Uterus (tissue), 4 donors: ENCODE data around the gene PSG6. TPM values are rescaled to one million over a fixed set of nuclear protein-coding genes. Genes with fewer than 3 reads are reported as not detected.
"Not testable (repeated sequence)": the region's sequence is repeated elsewhere in the genome, so short reads cannot be mapped to it uniquely, and the experiment has no call there.

ENCODE experiments used
- DNase-seq, 2 donors: peaks; one replicate each; pipeline ENCODE4 v3.0.0-alpha.2; 2019 to 2020
- H3K27ac ChIP-seq, 2 donors: fragments of 200-600 bp; sonication (generic); 1 replicate in 1 of 2; 2 replicates in 1 of 2; pipeline ENCODE4 v1.5.1; 2016 to 2018
- H3K27me3 ChIP-seq, 2 donors: fragments of 200-600 bp; sonication (generic); one replicate each; pipeline ENCODE4 v1.5.1; 2018 to 2019; ENCODE audit warnings: control low read depth in 1 of 2
- H3K36me3 ChIP-seq, 2 donors: fragments of 200-600 bp; sonication (generic); one replicate each; pipeline ENCODE4 v1.5.1; 2019; ENCODE audit warnings: control low read depth in 1 of 2
- H3K4me1 ChIP-seq, 2 donors: fragments of 200-600 bp; sonication (generic); one replicate each; pipeline ENCODE4 v1.5.1; 2018 to 2019; ENCODE audit warnings: control low read depth in 1 of 2
- H3K4me3 ChIP-seq, 2 donors: fragments of 200-600 bp; sonication (generic); 1 replicate in 1 of 2; 2 replicates in 1 of 2; pipeline ENCODE4 v1.5.1; 2018 to 2019; ENCODE audit warnings: mild to moderate bottlenecking in 1 of 2
- H3K9me3 ChIP-seq, 2 donors: fragments of 200-600 bp; sonication (generic); one replicate each; pipeline ENCODE4 v1.5.1; 2019; ENCODE audit warnings: control low read depth in 1 of 2
- CTCF ChIP-seq, 4 experiments: fragments of 200-600 bp in 2 of 4; fragments of 450-650 bp in 2 of 4; sonication (generic) in 2 of 4; IDR thresholded peaks; one replicate each; pipeline ENCODE4 v1.5.1; 2016 to 2019; ENCODE audit warnings: antibody characterized with exemption in 4 of 4, mild to moderate bottlenecking in 2 of 4, moderate library complexity in 1 of 4
- POLR2A ChIP-seq, 2 donors: fragments of 450-650 bp; IDR thresholded peaks; one replicate each; pipeline ENCODE4 v1.6.1; 2016; ENCODE audit warnings: antibody characterized with exemption in 2 of 2, mild to moderate bottlenecking in 1 of 2, moderate library complexity in 1 of 2
- intact Hi-C: fragments of 100-400 bp; cut with DNase I; formaldehyde crosslinking; loops from one replicate; pipeline ENCODE4 v1.15.1; 2023; ENCODE audit warnings: low total_unique reads
- total RNA-seq, 4 donors: library from RNA; depleted of rRNA in 3 of 4; stranded (reverse); fragments of >200 nt in 3 of 4; gene quantifications; one replicate each; pipeline versions ENCODE4 v1.1.0 to v1.2.4, GENCODE V29; 2014 to 2023
- donor health status: DM: yes; HTN: yes; CAD: no.

The PSG6 gene
- total RNA-seq, 4 donors from 2014 or later, result not detected

- no peak for TF ChIP-seq CTCF (IDR thresholded peaks at IDR 0.05)
- no peak for TF ChIP-seq POLR2A (IDR thresholded peaks at IDR 0.05)
- DNase-seq, result no peak
Observed at GRCh38 chr19:42857544-42857867, 60.2 kb downstream of the PSG6 start.

GRCh38 chr19:42856866-42857543 lies 60.7 kb downstream of the PSG6 start:
- H3K9me3 ChIP-seq, H3K27me3 ChIP-seq, DNase-seq, H3K4me3 ChIP-seq, intact Hi-C loops, H3K4me1 ChIP-seq, H3K27ac ChIP-seq, H3K36me3 ChIP-seq: not testable (repeated sequence)

More at GRCh38 chr19:42857544-42857867, 60.2 kb downstream of the PSG6 start:
- Histone ChIP-seq H3K27ac (no peak overlapping the region), H3K36me3 (no peaks in the 10 kb centered on the region), H3K4me1 (no peaks in the 10 kb centered on the region), H3K27me3 (no peaks in the 10 kb centered on the region), H3K9me3 (no peaks in the 10 kb centered on the region), H3K4me3 (no peak overlapping the region)
- intact Hi-C loops, result no loop called here

GRCh38 chr19:42854745-42855144 lies 62.9 kb downstream of the PSG6 start:
- H3K27me3 ChIP-seq, H3K4me3 ChIP-seq, DNase-seq, intact Hi-C loops, H3K27ac ChIP-seq, H3K9me3 ChIP-seq, H3K4me1 ChIP-seq, H3K36me3 ChIP-seq: not testable (repeated sequence)

- DNase-seq, H3K27me3 ChIP-seq, intact Hi-C loops, H3K4me3 ChIP-seq, H3K9me3 ChIP-seq, H3K36me3 ChIP-seq, H3K4me1 ChIP-seq, H3K27ac ChIP-seq: not testable (repeated sequence)
Observed at GRCh38 chr19:42853231-42853630, 64.5 kb downstream of the PSG6 start.

- H3K4me3 ChIP-seq, H3K36me3 ChIP-seq, DNase-seq, H3K9me3 ChIP-seq, H3K27ac ChIP-seq, H3K27me3 ChIP-seq, intact Hi-C loops, H3K4me1 ChIP-seq: not testable (repeated sequence)
Observed at GRCh38 chr19:42852821-42853220, 64.9 kb downstream of the PSG6 start.

Other genes starting within 250 kb of the PSG6 start
- not detected for gene PSG3, start 177.4 kb downstream of the PSG6 start, total RNA-seq
- not detected for gene PSG8, start 152.2 kb downstream of the PSG6 start, total RNA-seq
- gene PSG1, start 38.2 kb downstream of the PSG6 start, total RNA-seq, result not detected
- not detected for gene PSG7, start 19.3 kb upstream of the PSG6 start, total RNA-seq
- gene PSG11, start 108.6 kb upstream of the PSG6 start, total RNA-seq, result not detected
- not detected for gene PSG2, start 164.8 kb upstream of the PSG6 start, total RNA-seq